Sigmoid colon (tissue), 7 donors: ENCODE results near the gene LSM6. TPM values are rescaled to one million over a fixed set of nuclear protein-coding genes. Genes with fewer than 3 reads are reported as not detected.

Source experiments
- DNase-seq: peaks from one replicate; pipeline ENCODE4 v3.0.0-alpha.2; 2019
- H3K27ac ChIP-seq, 4 donors: fragments of 200-600 bp; sonication (generic); one replicate each; pipeline ENCODE4 v1.5.1; 2016 to 2019; ENCODE audit warnings: mild to moderate bottlenecking in 1 of 4
- H3K27me3 ChIP-seq, 3 donors: fragments of 200-600 bp; sonication (generic); one replicate each; pipeline ENCODE4 v1.5.1; 2019; ENCODE audit warnings: mild to moderate bottlenecking in 1 of 3
- H3K36me3 ChIP-seq, 4 donors: fragments of 200-600 bp; sonication (generic); one replicate each; pipeline ENCODE4 v1.5.1; 2016 to 2019
- H3K4me1 ChIP-seq, 4 donors: fragments of 200-600 bp; sonication (generic); one replicate each; pipeline ENCODE4 v1.5.1; 2017 to 2019
- H3K4me3 ChIP-seq, 4 donors: fragments of 200-600 bp; sonication (generic); one replicate each; pipeline ENCODE4 v1.5.1; 2017 to 2019; ENCODE audit warnings: mild to moderate bottlenecking in 2 of 4, moderate library complexity in 1 of 4
- H3K9me3 ChIP-seq, 4 donors: fragments of 200-600 bp in 3 of 4; sonication (generic) in 3 of 4; one replicate each; pipeline versions ENCODE4 v1.5.1 to v1.6.1; 2013 to 2019
- CTCF ChIP-seq, 4 experiments: fragments of 450-650 bp in 3 of 4; fragments of 200-600 bp in 1 of 4; IDR thresholded peaks; one replicate each; pipeline ENCODE4 v1.5.1; 2016 to 2019; ENCODE audit warnings: antibody characterized with exemption in 4 of 4, mild to moderate bottlenecking in 3 of 4, moderate library complexity in 2 of 4
- EP300 ChIP-seq, 4 donors: sonication (generic); formaldehyde crosslinking; IDR thresholded peaks; one replicate each; pipeline ENCODE4 v1.6.1; 2017; ENCODE audit warnings: antibody characterized with exemption in 4 of 4
- POLR2A ChIP-seq, 2 donors: fragments of 450-650 bp; IDR thresholded peaks; one replicate each; pipeline ENCODE4 v1.6.1; 2016; ENCODE audit warnings: antibody characterized with exemption in 2 of 2, mild to moderate bottlenecking in 2 of 2, moderate library complexity in 2 of 2
- POLR2AphosphoS5 ChIP-seq, 4 donors: sonication (generic); formaldehyde crosslinking; IDR thresholded peaks; one replicate each; pipeline ENCODE4 v1.6.1; 2017; ENCODE audit warnings: antibody characterized with exemption in 4 of 4
- WGBS, 2 donors: extraction: QIAGEN DNeasy Blood & Tissue Kit; methylation state at CpG; one replicate each; pipeline ENCODE4 v1.1.7; 2013; 5-methylcytosine and 5-hydroxymethylcytosine counted together
- intact Hi-C: fragments of 100-400 bp; cut with DNase I; formaldehyde crosslinking; loops from one replicate; pipeline ENCODE4 v1.15.1; 2023
- polyA plus RNA-seq, 3 donors: library from polyadenylated mRNA; stranded (reverse); fragments of 200-250 nt; gene quantifications; one replicate each; pipeline ENCODE4 v1.2.3, GENCODE V29; 2013
- total RNA-seq, 4 donors: library from RNA; depleted of rRNA; stranded (reverse); fragments of >200 nt; gene quantifications; one replicate each; pipeline ENCODE4 v1.1.0, GENCODE V29; 2016
- donor health status: healthy with polysubstance abuse.
- donor health status: Bipolar disorder and iron deficiency.
- donor health status: healthy.

The LSM6 gene
- total and polyA plus RNA-seq, 7 donors, result 16.9 to 78.9 (median 51.5) TPM

GRCh38 chr4:146238107-146238506 is 62.6 kb downstream of the LSM6 start:
- H3K27me3 ChIP-seq, result no peaks in the 10 kb centered on the region
- H3K4me3 ChIP-seq, result no peak overlapping the region
- intact Hi-C loops, result no loop called here
- H3K27ac ChIP-seq, result no peak overlapping the region
- no peak for DNase-seq
- H3K9me3 ChIP-seq, result no peaks in the 10 kb centered on the region
- no peaks in the 10 kb centered on the region for H3K36me3 ChIP-seq
- peaks cover 0 to 22% (median 20%) of the 10 kb centered on the region in 4 donors for H3K4me1 ChIP-seq
- TF ChIP-seq POLR2A (IDR thresholded peaks at IDR 0.05), result no peak
- TF ChIP-seq CTCF (IDR thresholded peaks at IDR 0.05), result no peak
- TF ChIP-seq POLR2AphosphoS5 (IDR thresholded peaks at IDR 0.05), result no peak
- TF ChIP-seq EP300 (IDR thresholded peaks at IDR 0.05), result no peak
- WGBS, 2 donors, result 82 to 90% methylated on average over 3 of the region's 3 CpGs

Other genes starting within 250 kb of the LSM6 start
- gene ZNF827, start 236.9 kb upstream of the LSM6 start, total RNA-seq, result 10 to 100 TPM; 11.3 to 37.7 (median 15.7) TPM
- gene ZNF827, start 236.9 kb upstream of the LSM6 start, polyA plus RNA-seq, result 1 to 10 TPM; 1.8 to 8.7 (median 2.1) TPM
- under 1 TPM in 1 of 4 donors, not detected in 3; 0.36 TPM for gene REELD1, start 38.8 kb downstream of the LSM6 start, total RNA-seq
- under 1 TPM in 1 of 3 donors, not detected in 2; 0.13 TPM for gene REELD1, start 38.8 kb downstream of the LSM6 start, polyA plus RNA-seq